Measurements from ENCODE around the gene COL6A3. TPM values are rescaled to one million over a fixed set of nuclear protein-coding genes. Genes with fewer than 3 reads are reported as not detected.
"Not testable (repeated sequence)": the region's sequence is repeated elsewhere in the genome, so short reads cannot be mapped to it uniquely, and the experiment has no call there.

Gene COL6A3
- total RNA-seq, 1 experiment from 2014 or later = 0.86 TPM

- BruUV-seq (replicated peaks) = no TSS peak
- ChIA-PET CTCF (no interaction called here), POLR2A (ENCODE audit: low non-redundant PET) (no interaction called here)
- Histone ChIP-seq H3K4me3 (ENCODE audit: low read depth, low read length, poor library complexity, severe bottlenecking) (no peak overlapping the region), H3K4me1 (ENCODE audit: insufficient read depth, low read length, poor library complexity, severe bottlenecking) (no peaks in the 10 kb centered on the region), H3K27me3 (replicated peaks; ENCODE audit: insufficient read depth, low read depth, low read length, poor library complexity) (no peaks in the 10 kb centered on the region), H3K27ac (ENCODE audit: low read depth, low read length, poor library complexity, severe bottlenecking) (no peak overlapping the region), H3K36me3 (ENCODE audit: insufficient read depth, low read length, poor library complexity, severe bottlenecking) (no peaks in the 10 kb centered on the region), H3K9me3 (ENCODE audit: low read depth, low read length, poor library complexity, severe bottlenecking) (no peaks in the 10 kb centered on the region)
- TF ChIP-seq EZH2 (IDR thresholded peaks at IDR 0.05; ENCODE audit: borderline replicate concordance, low read depth, low read length, poor library complexity, severe bottlenecking) (no peak), CTCF (conservative IDR thresholded peaks at IDR 0.05; ENCODE audit: low read depth, low read length) (no peak)
- no peak for DNase-seq (ENCODE audit: low spot score)
- intact Hi-C loops (cut with micrococcal nuclease; ENCODE audit: unreplicated experiment) = no loop called here
Measured at GRCh38 chr2:237305579-237305978, 108.4 kb downstream of the COL6A3 start.

- Histone ChIP-seq H3K27ac (ENCODE audit: low read depth, low read length, poor library complexity, severe bottlenecking) (no peak overlapping the region), H3K4me3 (ENCODE audit: low read depth, low read length, poor library complexity, severe bottlenecking) (no peak overlapping the region), H3K9me3 (ENCODE audit: low read depth, low read length, poor library complexity, severe bottlenecking) (no peaks in the 10 kb centered on the region), H3K27me3 (replicated peaks; ENCODE audit: insufficient read depth, low read depth, low read length, poor library complexity) (no peaks in the 10 kb centered on the region), H3K36me3 (ENCODE audit: insufficient read depth, low read length, poor library complexity, severe bottlenecking) (no peaks in the 10 kb centered on the region), H3K4me1 (ENCODE audit: insufficient read depth, low read length, poor library complexity, severe bottlenecking) (no peaks in the 10 kb centered on the region)
- no peak for TF ChIP-seq EZH2 (IDR thresholded peaks at IDR 0.05; ENCODE audit: borderline replicate concordance, low read depth, low read length, poor library complexity, severe bottlenecking)
- TF ChIP-seq CTCF (conservative IDR thresholded peaks at IDR 0.05; ENCODE audit: low read depth, low read length) = no peak
- DNase-seq (ENCODE audit: low spot score) = peak; percentile 65
- CTCF ChIA-PET = no interaction called here
- no TSS peak for BruUV-seq (replicated peaks)
- intact Hi-C loops (cut with micrococcal nuclease; ENCODE audit: unreplicated experiment) = no loop called here
- POLR2A ChIA-PET (ENCODE audit: low non-redundant PET) = no interaction called here
Measured at GRCh38 chr2:237304763-237305514, 109.0 kb downstream of the COL6A3 start.

- POLR2A ChIA-PET (ENCODE audit: low non-redundant PET); H3K27ac ChIP-seq (ENCODE audit: low read depth, low read length, poor library complexity, severe bottlenecking); H3K4me1 ChIP-seq (ENCODE audit: insufficient read depth, low read length, poor library complexity, severe bottlenecking); intact Hi-C loops (cut with micrococcal nuclease; ENCODE audit: unreplicated experiment); H3K36me3 ChIP-seq (ENCODE audit: insufficient read depth, low read length, poor library complexity, severe bottlenecking); CTCF ChIA-PET; BruUV-seq (replicated peaks); H3K4me3 ChIP-seq (ENCODE audit: low read depth, low read length, poor library complexity, severe bottlenecking); H3K9me3 ChIP-seq (ENCODE audit: low read depth, low read length, poor library complexity, severe bottlenecking); DNase-seq (ENCODE audit: low spot score); H3K27me3 ChIP-seq (replicated peaks; ENCODE audit: insufficient read depth, low read depth, low read length, poor library complexity): not testable (repeated sequence)
Measured at GRCh38 chr2:237303244-237303643, 110.7 kb downstream of the COL6A3 start.

GRCh38 chr2:237301595-237301994 is 112.4 kb downstream of the COL6A3 start:
- DNase-seq (ENCODE audit: low spot score) = no peak
- TF ChIP-seq EZH2 (IDR thresholded peaks at IDR 0.05; ENCODE audit: borderline replicate concordance, low read depth, low read length, poor library complexity, severe bottlenecking) = no peak
- no peak for TF ChIP-seq CTCF (conservative IDR thresholded peaks at IDR 0.05; ENCODE audit: low read depth, low read length)
- Histone ChIP-seq H3K9me3 (ENCODE audit: low read depth, low read length, poor library complexity, severe bottlenecking) (no peaks in the 10 kb centered on the region), H3K27me3 (replicated peaks; ENCODE audit: insufficient read depth, low read depth, low read length, poor library complexity) (no peaks in the 10 kb centered on the region), H3K27ac (ENCODE audit: low read depth, low read length, poor library complexity, severe bottlenecking) (no peak overlapping the region), H3K36me3 (ENCODE audit: insufficient read depth, low read length, poor library complexity, severe bottlenecking) (no peaks in the 10 kb centered on the region), H3K4me3 (ENCODE audit: low read depth, low read length, poor library complexity, severe bottlenecking) (no peak overlapping the region), H3K4me1 (ENCODE audit: insufficient read depth, low read length, poor library complexity, severe bottlenecking) (no peaks in the 10 kb centered on the region)
- POLR2A ChIA-PET (ENCODE audit: low non-redundant PET) = no interaction called here
- intact Hi-C loops (cut with micrococcal nuclease; ENCODE audit: unreplicated experiment) = no loop called here
- CTCF ChIA-PET = no interaction called here
- BruUV-seq (replicated peaks) = no TSS peak

Data from A673 (cell line).